Keratinocyte (primary cell): Measurements from ENCODE around the gene NOTCH4. TPM values are rescaled to one million over a fixed set of nuclear protein-coding genes. Genes with fewer than 3 reads are reported as not detected.

ENCODE experiments used
- DNase-seq: peaks from one replicate; pipeline ENCODE4 v3.0.0-alpha.2; 2011; ENCODE audit warnings: low read depth, missing footprints, low spot score
- FAIRE-seq: peaks from 2 replicates; lab custom pipeline; 2011; peaks lifted over from hg19 to GRCh38; lab: Jason Lieb, UNC
- H2AFZ ChIP-seq: 2 replicates; pipeline ENCODE4 v1.6.0; 2012; ENCODE audit warnings: low read length, control low read depth, inconsistent platforms; ENCODE audit not compliant: control insufficient read depth
- H3K27ac ChIP-seq: 2 replicates; pipeline ENCODE4 v1.5.1; 2011; ENCODE audit warnings: low read length; ENCODE audit not compliant: control insufficient read depth, insufficient read depth
- H3K27me3 ChIP-seq: 3 replicates; pipeline ENCODE4 v1.6.0; 2011; ENCODE audit warnings: low read length; ENCODE audit not compliant: control insufficient read depth, insufficient read depth; ENCODE audit errors: extremely low read depth
- H3K36me3 ChIP-seq, 2 experiments: 2 replicates in 1 of 2; 3 replicates in 1 of 2; pipeline ENCODE4 v1.5.1; 2011; ENCODE audit warnings: low read length in 2 of 2, mild to moderate bottlenecking in 1 of 2; ENCODE audit not compliant: control insufficient read depth in 2 of 2, insufficient read depth in 2 of 2; ENCODE audit errors: extremely low read depth in 1 of 2
- H3K4me1 ChIP-seq: 3 replicates; pipeline ENCODE4 v1.5.1; 2011; ENCODE audit warnings: low read length; ENCODE audit not compliant: control insufficient read depth, insufficient read depth; ENCODE audit errors: extremely low read depth
- H3K4me2 ChIP-seq: 3 replicates; pipeline ENCODE4 v1.6.0; 2011; ENCODE audit warnings: low read depth, low read length; ENCODE audit not compliant: control insufficient read depth, insufficient read depth; ENCODE audit errors: extremely low read depth
- H3K4me3 ChIP-seq, 3 experiments: fragments of 200-600 bp in 1 of 3; sonication (generic) in 1 of 3; 2 replicates in 2 of 3; 3 replicates in 1 of 3; pipeline ENCODE4 v1.5.1; 2011 to 2016; ENCODE audit warnings: low read length in 3 of 3, mild to moderate bottlenecking in 3 of 3, control low read depth in 2 of 3, inconsistent platforms in 1 of 3, low read depth in 1 of 3, mixed read lengths in 1 of 3, mixed run types in 1 of 3, moderate library complexity in 1 of 3; ENCODE audit not compliant: control insufficient read depth in 2 of 3, insufficient read depth in 2 of 3; ENCODE audit errors: extremely low read depth in 1 of 3
- H3K79me2 ChIP-seq: 2 replicates; pipeline ENCODE4 v1.6.0; 2012; ENCODE audit warnings: low read length; ENCODE audit not compliant: control insufficient read depth, insufficient read depth
- H3K9ac ChIP-seq: 3 replicates; pipeline ENCODE4 v1.6.0; 2011; ENCODE audit warnings: low read length; ENCODE audit not compliant: control insufficient read depth, insufficient read depth; ENCODE audit errors: extremely low read depth
- H3K9me1 ChIP-seq: 3 replicates; pipeline ENCODE4 v1.6.0; 2011; ENCODE audit warnings: low read length; ENCODE audit not compliant: control insufficient read depth, insufficient read depth; ENCODE audit errors: extremely low read depth
- H3K9me3 ChIP-seq: 2 replicates; pipeline ENCODE4 v1.5.1; 2012; ENCODE audit warnings: low read depth, low read length; ENCODE audit not compliant: control insufficient read depth
- H4K20me1 ChIP-seq: 3 replicates; pipeline ENCODE4 v1.6.0; 2011; ENCODE audit warnings: low read length; ENCODE audit not compliant: control insufficient read depth, insufficient read depth; ENCODE audit errors: extremely low read depth
- CTCF ChIP-seq, 3 experiments: IDR thresholded peaks in 1 of 3; conservative IDR thresholded peaks in 1 of 3; optimal IDR thresholded peaks in 1 of 3; 2 replicates in 2 of 3; 3 replicates in 1 of 3; pipeline versions ENCODE3 to v1.5.1; 2011; ENCODE audit warnings: low read length in 3 of 3, mild to moderate bottlenecking in 3 of 3, moderate library complexity in 2 of 3, control low read depth in 1 of 3, inconsistent platforms in 1 of 3; ENCODE audit not compliant: insufficient read depth in 2 of 3; ENCODE audit errors: extremely low read depth in 1 of 3
- EZH2 ChIP-seq: IDR thresholded peaks from one replicate; pipeline ENCODE4 v1.6.1; 2012; ENCODE audit warnings: inconsistent platforms, mild to moderate bottlenecking, low read length, moderate library complexity
- dilution Hi-C: fragments of 300-500 bp; cut with MboI; formaldehyde crosslinking; loops from one replicate; pipeline ENCODE4 v1.7.0; 2020; ENCODE audit warnings: low sequenced_read_pairs; ENCODE audit not compliant: extremely low pct_ligation_motif_present
- polyA plus RNA-seq, 5 experiments: library from polyadenylated mRNA; depleted of rRNA in 3 of 5; stranded (reverse) in 3 of 5; stranded (forward) in 1 of 5; unstranded in 1 of 5; fragments of >200 nt; gene quantifications; 1 replicate in 1 of 5; 2 replicates in 3 of 5; 3 replicates in 1 of 5; pipeline versions ENCODE4 v1.2.1 to v1.2.3, GENCODE V29; 2011 to 2012; ENCODE audit warnings: missing spikeins in 2 of 5, low read depth in 1 of 5, low replicate concordance in 1 of 5

The NOTCH4 gene
- polyA plus RNA-seq, 1 donor (not counting 4 experiments of a cell fraction or from before 2014, with no cell fraction given): 0.07 TPM

DNA sequence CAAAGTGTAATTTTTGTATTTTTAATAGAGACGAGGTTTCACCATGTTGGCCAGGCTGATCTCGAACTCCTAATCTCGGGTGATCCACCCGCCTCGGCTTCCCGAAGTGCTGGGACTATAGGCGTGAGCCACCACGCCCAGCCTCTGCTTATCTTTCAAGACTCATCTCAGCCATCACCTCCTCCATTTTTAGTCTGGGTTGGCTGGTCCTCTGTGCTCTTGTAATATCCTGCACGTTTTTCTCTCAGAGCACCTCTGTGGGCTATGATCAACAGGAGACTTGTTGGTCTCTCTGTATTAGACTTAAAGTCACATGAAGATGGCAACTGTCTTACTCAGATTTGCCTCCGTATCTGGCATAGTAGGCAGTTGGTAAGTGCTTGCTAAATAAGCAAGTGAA lies 7.6 kb downstream of the NOTCH4 start:
- Histone ChIP-seq H3K4me1 (no peaks in the 10 kb centered on the region), H2AFZ (no peak overlapping the region), H3K9ac (no peak overlapping the region), H4K20me1 (no peaks in the 10 kb centered on the region), H3K27ac (no peak overlapping the region), H3K4me3 (no peak overlapping the region), H3K9me1 (no peaks in the 10 kb centered on the region), H3K79me2 (no peaks in the 10 kb centered on the region), H3K27me3 (peaks cover 13% of the 10 kb centered on the region), H3K9me3 (no peaks in the 10 kb centered on the region), H3K4me2 (no peak overlapping the region), H3K36me3 (no peaks in the 10 kb centered on the region)
- dilution Hi-C loops: no loop called here
- FAIRE-seq (no peak), DNase-seq (no peak)
- TF ChIP-seq CTCF (optimal IDR thresholded peaks at IDR 0.05 in 1 of 3, IDR thresholded peaks at IDR 0.05 in 1 of 3, conservative IDR thresholded peaks at IDR 0.05 in 1 of 3; ENCODE audit: extremely low read depth in 1 of 3, insufficient read depth in 2 of 3, low read length in 3 of 3): no peak
- TF ChIP-seq EZH2: no peak

GRCh38 chr6:32215617-32216016 lies 8.2 kb downstream of the NOTCH4 start:
- no peak overlapping the region for H3K4me3 ChIP-seq
- no peaks in the 10 kb centered on the region for H3K9me3 ChIP-seq
- no peak for TF ChIP-seq CTCF (optimal IDR thresholded peaks at IDR 0.05 in 1 of 3, IDR thresholded peaks at IDR 0.05 in 1 of 3, conservative IDR thresholded peaks at IDR 0.05 in 1 of 3; ENCODE audit: extremely low read depth in 1 of 3, insufficient read depth in 2 of 3, low read length in 3 of 3)
- no peak for TF ChIP-seq EZH2
- H3K36me3 ChIP-seq: no peaks in the 10 kb centered on the region
- dilution Hi-C loops: no loop called here
- no peak overlapping the region for H3K4me2 ChIP-seq
- no peaks in the 10 kb centered on the region for H4K20me1 ChIP-seq
- peaks cover 13% of the 10 kb centered on the region for H3K27me3 ChIP-seq
- no peaks in the 10 kb centered on the region for H3K9me1 ChIP-seq
- H3K4me1 ChIP-seq: no peaks in the 10 kb centered on the region
- no peak overlapping the region for H2AFZ ChIP-seq
- DNase-seq (no peak), FAIRE-seq (no peak)
- no peak overlapping the region for H3K9ac ChIP-seq
- H3K27ac ChIP-seq: no peak overlapping the region
- H3K79me2 ChIP-seq: no peaks in the 10 kb centered on the region
